Gastroesophageal sphincter (tissue), 4 donors: ENCODE data around the gene PPP1R37. TPM values are rescaled to one million over a fixed set of nuclear protein-coding genes. Genes with fewer than 3 reads are reported as not detected.

Experiments
- ATAC-seq: fragments of 150-250 bp; one replicate; pipeline ENCODE4 v1.9.1; 2016; ENCODE audit warnings: mild to moderate bottlenecking, moderate library complexity
- H3K27ac ChIP-seq, 4 donors: fragments of 200-600 bp; sonication (generic) in 3 of 4; 1 replicate in 3 of 4; 2 replicates in 1 of 4; pipeline ENCODE4 v1.5.1; 2016 to 2019
- H3K27me3 ChIP-seq: fragments of 200-600 bp; sonication (generic); one replicate; pipeline ENCODE4 v1.5.1; 2019
- H3K36me3 ChIP-seq, 2 donors: fragments of 200-600 bp; sonication (generic); one replicate each; pipeline ENCODE4 v1.5.1; 2019; ENCODE audit warnings: control low read depth in 1 of 2
- H3K4me1 ChIP-seq, 3 donors: fragments of 200-600 bp; sonication (generic); 1 replicate in 2 of 3; 2 replicates in 1 of 3; pipeline ENCODE4 v1.5.1; 2016 to 2019; ENCODE audit warnings: control low read depth in 2 of 3
- H3K4me3 ChIP-seq, 2 donors: fragments of 200-600 bp; sonication (generic); one replicate each; pipeline ENCODE4 v1.5.1; 2019; ENCODE audit warnings: mild to moderate bottlenecking in 1 of 2, moderate library complexity in 1 of 2
- H3K9me3 ChIP-seq, 3 donors: fragments of 200-600 bp; sonication (generic); one replicate each; pipeline ENCODE4 v1.5.1; 2017 to 2019; ENCODE audit warnings: control low read depth in 2 of 3
- EP300 ChIP-seq: sonication (generic); formaldehyde crosslinking; IDR thresholded peaks from one replicate; pipeline ENCODE4 v1.6.1; 2017; ENCODE audit warnings: antibody characterized with exemption, mild to moderate bottlenecking
- POLR2A ChIP-seq, 2 donors: fragments of 450-650 bp; IDR thresholded peaks; one replicate each; pipeline ENCODE4 v1.6.1; 2017; ENCODE audit warnings: antibody characterized with exemption in 2 of 2, mild to moderate bottlenecking in 2 of 2, moderate library complexity in 1 of 2
- POLR2AphosphoS5 ChIP-seq: sonication (generic); formaldehyde crosslinking; IDR thresholded peaks from one replicate; pipeline ENCODE4 v1.6.1; 2017; ENCODE audit warnings: antibody characterized with exemption
- WGBS, 2 donors: methylation state at CpG; one replicate each; pipeline ENCODE4 v1.1.5; 2018; ENCODE audit warnings: low coverage in 1 of 2; 5-methylcytosine and 5-hydroxymethylcytosine counted together
- total RNA-seq, 4 donors: library from RNA; depleted of rRNA; stranded (reverse); fragments of >200 nt; gene quantifications; one replicate each; pipeline ENCODE4 v1.1.0, GENCODE V29; 2016
- TF ChIP-seq, protein P1 (sequence below), 4 experiments: fragments of 200-600 bp in 2 of 4; fragments of 450-650 bp in 2 of 4; sonication (generic) in 1 of 4; IDR thresholded peaks; one replicate each; pipeline ENCODE4 v1.5.1; 2017 to 2019; ENCODE audit warnings: antibody characterized with exemption in 4 of 4, mild to moderate bottlenecking in 2 of 4, moderate library complexity in 2 of 4

The PPP1R37 gene
- total RNA-seq, 4 donors from 2014 or later, result 22.6 to 51.4 (median 24.6) TPM

DNA sequence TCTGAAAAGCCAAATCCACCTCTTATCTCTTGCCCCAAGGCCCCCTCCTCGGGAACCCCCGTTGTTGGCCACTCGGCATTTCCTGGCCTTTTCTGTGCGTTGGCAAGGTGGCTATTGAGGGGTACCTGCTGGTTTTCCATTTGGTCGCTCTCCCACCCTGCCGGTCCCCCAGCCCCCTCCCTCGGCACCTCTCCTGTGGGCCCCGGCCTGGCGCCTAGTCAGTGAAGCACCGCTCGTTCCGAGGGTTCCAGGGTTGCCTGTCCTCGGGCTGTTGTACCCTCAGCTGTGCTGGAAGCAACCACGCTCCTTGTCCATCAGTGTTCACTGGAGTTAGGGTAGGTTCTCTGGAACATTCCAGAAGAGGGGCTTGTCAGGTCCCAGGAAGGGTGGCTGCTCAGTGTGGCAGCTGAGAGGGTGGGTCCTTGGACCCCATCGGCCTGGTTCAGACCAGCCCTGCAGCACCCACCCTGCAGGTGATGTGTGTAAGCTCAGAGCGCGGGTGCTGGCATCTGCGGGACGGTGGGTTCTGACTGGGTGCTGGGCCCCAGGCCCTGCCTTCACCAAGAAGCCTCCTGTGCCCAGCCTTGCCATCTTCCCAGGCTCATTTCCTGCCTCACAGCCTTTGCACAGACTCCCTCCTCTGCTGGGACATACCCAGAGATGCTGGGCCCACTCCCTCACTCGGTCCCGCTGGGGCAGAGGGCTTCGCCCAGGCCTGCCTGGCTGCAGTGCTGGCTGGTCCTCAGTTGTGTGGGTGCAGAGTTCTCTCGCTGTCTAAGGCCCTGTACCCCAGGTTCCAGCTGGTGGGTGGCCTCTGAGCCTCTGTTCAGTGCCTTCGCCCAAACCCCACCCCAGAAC is 46.5 kb downstream of the PPP1R37 start:
- H3K27me3 ChIP-seq, result no peaks in the 10 kb centered on the region
- peaks cover 0 to 53% of the 10 kb centered on the region in 2 donors for H3K36me3 ChIP-seq
- TF ChIP-seq POLR2A (IDR thresholded peaks at IDR 0.05) (no peak), EP300 (no peak)
- TF ChIP-seq, protein P1, sequence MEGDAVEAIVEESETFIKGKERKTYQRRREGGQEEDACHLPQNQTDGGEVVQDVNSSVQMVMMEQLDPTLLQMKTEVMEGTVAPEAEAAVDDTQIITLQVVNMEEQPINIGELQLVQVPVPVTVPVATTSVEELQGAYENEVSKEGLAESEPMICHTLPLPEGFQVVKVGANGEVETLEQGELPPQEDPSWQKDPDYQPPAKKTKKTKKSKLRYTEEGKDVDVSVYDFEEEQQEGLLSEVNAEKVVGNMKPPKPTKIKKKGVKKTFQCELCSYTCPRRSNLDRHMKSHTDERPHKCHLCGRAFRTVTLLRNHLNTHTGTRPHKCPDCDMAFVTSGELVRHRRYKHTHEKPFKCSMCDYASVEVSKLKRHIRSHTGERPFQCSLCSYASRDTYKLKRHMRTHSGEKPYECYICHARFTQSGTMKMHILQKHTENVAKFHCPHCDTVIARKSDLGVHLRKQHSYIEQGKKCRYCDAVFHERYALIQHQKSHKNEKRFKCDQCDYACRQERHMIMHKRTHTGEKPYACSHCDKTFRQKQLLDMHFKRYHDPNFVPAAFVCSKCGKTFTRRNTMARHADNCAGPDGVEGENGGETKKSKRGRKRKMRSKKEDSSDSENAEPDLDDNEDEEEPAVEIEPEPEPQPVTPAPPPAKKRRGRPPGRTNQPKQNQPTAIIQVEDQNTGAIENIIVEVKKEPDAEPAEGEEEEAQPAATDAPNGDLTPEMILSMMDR (IDR thresholded peaks at IDR 0.05), result no peak
- ATAC-seq, result no peak
- H3K27ac ChIP-seq, result no peak overlapping the region
- H3K4me3 ChIP-seq, result no peak overlapping the region
- WGBS, 2 donors, result 96 to 97% methylated on average over 4 to 6 of the region's 24 CpGs
- H3K4me1 ChIP-seq, result peaks cover 0 to 29% (median 11%) of the 10 kb centered on the region in 3 donors
- no peaks in the 10 kb centered on the region for H3K9me3 ChIP-seq

DNA sequence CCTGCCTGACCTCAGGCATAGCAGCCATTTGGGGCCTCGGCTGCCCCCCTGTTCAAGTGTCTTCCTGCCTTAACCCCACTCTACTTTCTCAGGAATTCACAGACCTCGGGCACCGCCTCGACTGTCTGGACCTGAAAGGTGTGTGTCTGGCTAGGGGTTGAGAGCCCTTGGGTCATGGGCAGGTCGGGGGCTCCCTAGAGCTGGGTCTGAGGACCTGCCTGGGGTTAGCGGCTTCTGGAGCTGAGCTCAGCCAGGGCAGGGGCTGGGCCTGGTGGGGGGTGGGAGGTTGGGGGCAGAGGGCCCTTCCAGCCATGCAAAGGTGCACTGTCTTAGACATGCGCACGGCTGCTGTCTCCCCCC is 47.1 kb downstream of the PPP1R37 start:
- no peak for ATAC-seq
- TF ChIP-seq EP300 (no peak), POLR2A (IDR thresholded peaks at IDR 0.05) (no peak), POLR2AphosphoS5 (no peak)
- TF ChIP-seq, protein P1 (IDR thresholded peaks at IDR 0.05), result no peak
- no peaks in the 10 kb centered on the region for H3K9me3 ChIP-seq
- 100% methylated on average over 1 of the region's 8 CpGs; no CpG with 5 or more reads in 1 of the 2 donors for WGBS, 2 donors
- H3K27me3 ChIP-seq, result no peaks in the 10 kb centered on the region
- peaks cover 0 to 59% of the 10 kb centered on the region in 2 donors for H3K36me3 ChIP-seq
- no peak overlapping the region for H3K4me3 ChIP-seq
- H3K4me1 ChIP-seq, result peaks cover 0 to 29% (median 11%) of the 10 kb centered on the region in 3 donors
- H3K27ac ChIP-seq, result no peak overlapping the region

DNA sequence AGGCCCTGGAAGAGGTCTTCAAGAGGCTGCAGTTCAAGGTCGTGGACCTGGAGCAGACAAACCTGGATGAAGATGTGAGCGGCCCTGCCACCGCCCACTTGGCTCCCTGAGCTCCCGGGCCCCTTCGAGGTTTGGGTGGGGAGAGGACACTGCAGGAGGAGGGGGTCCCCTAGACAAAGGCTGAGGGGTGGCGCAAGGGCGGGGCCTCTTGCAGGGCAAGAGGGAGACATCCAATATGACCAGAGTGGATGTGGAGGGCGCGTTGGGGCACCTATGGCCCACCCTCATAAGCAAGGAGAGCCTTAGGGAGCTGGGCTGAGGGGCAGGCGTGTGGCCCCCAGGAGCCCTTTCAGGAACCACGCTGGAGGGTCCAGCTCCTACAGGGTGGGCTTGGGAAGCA is 47.6 kb downstream of the PPP1R37 start:
- ATAC-seq, result no peak
- WGBS, 2 donors, result 100% methylated on average over 3 of the region's 11 CpGs; no CpG with 5 or more reads in 1 of the 2 donors
- no peaks in the 10 kb centered on the region for H3K9me3 ChIP-seq
- peaks cover 0 to 29% (median 11%) of the 10 kb centered on the region in 3 donors for H3K4me1 ChIP-seq
- H3K27ac ChIP-seq, result no peak overlapping the region
- no peak for TF ChIP-seq POLR2AphosphoS5
- TF ChIP-seq EP300, result no peak
- TF ChIP-seq, protein P1 (IDR thresholded peaks at IDR 0.05), result no peak
- TF ChIP-seq POLR2A (IDR thresholded peaks at IDR 0.05), result no peak
- peaks cover 0 to 63% of the 10 kb centered on the region in 2 donors for H3K36me3 ChIP-seq
- H3K4me3 ChIP-seq, result no peak overlapping the region
- H3K27me3 ChIP-seq, result no peaks in the 10 kb centered on the region

DNA sequence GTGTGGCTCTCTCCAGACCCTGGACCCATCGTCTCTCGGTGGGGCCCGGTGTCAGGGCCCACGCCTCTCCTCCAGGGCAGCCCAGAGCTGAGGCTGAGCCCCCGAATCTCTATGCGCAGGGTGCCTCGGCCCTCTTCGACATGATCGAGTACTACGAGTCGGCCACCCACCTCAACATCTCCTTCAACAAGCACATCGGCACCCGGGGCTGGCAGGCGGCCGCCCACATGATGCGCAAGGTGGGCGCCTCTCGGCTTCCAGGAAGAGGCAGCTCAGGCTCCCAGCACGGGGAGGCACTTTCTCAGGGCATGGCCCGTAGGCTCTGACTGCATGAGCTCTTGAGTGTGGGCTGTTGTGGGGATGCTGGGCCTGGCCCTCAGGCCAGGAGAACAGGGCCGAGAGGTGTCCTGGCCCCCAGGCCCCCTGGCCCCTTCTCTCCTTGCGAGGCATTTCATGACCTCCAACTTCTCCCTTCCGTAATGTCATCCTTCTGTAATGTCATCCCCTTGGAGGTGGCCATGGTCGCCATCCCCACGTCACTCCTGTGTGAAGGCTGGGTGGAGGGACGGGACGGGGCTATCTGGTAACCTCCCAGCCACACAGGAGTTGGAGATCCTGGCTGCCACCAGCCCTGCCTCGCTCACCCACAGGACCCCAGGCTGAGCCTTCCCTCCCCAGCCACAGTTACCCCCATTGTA is 48.4 kb downstream of the PPP1R37 start:
- Histone ChIP-seq H3K4me1 (peaks cover 0 to 21% (median 11%) of the 10 kb centered on the region in 3 donors), H3K27ac (no peak overlapping the region), H3K4me3 (no peak overlapping the region), H3K27me3 (no peaks in the 10 kb centered on the region), H3K36me3 (peaks cover 0 to 71% of the 10 kb centered on the region in 2 donors), H3K9me3 (no peaks in the 10 kb centered on the region)
- TF ChIP-seq, protein P1 (IDR thresholded peaks at IDR 0.05), result no peak
- no peak for TF ChIP-seq POLR2AphosphoS5
- TF ChIP-seq POLR2A (IDR thresholded peaks at IDR 0.05), result no peak
- no peak for TF ChIP-seq EP300
- WGBS, 2 donors, result 88% methylated on average over 5 of the region's 28 CpGs; no CpG with 5 or more reads in 1 of the 2 donors
- ATAC-seq, result no peak
